ENCODE results near the gene IGSF11.
"Not testable (repeated sequence)": the region's sequence is repeated elsewhere in the genome, so short reads cannot be mapped to it uniquely, and the experiment has no call there.

IGSF11 gene

GRCh38 chr3:118884748-118885206 is 149.9 kb downstream of the IGSF11 start:
- peak in 51 of 56 donors; percentile 6 to 91 (median 62) for DNase-seq

- DNase-seq = peak in 52 of 56 donors; percentile 2 to 89 (median 50)
These were observed 152.2 kb downstream of the IGSF11 start for GRCh38 chr3:118882353-118882947.

GRCh38 chr3:118868051-118868450 is 166.6 kb downstream of the IGSF11 start:
- no peak for DNase-seq

GRCh38 chr3:118863731-118864322 is 170.8 kb downstream of the IGSF11 start:
- DNase-seq = no peak

DNA sequence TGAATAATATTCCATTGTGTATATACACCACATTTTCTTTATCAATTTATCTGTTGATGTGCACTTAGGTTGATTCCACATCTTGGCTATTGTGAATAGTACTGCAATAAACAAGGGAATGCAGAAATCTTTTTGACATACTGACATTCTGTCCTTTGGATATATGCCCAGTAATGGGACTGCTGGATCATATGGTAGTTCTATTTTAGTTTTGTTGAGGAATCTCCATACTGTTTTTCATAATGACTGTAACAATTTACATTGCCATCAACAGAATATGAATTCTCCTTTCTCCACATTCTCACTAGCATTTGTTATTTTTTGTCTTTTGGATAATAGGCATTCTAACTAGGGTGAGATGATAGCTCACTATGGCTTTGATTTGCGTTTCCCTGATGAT is 174.7 kb downstream of the IGSF11 start:
- no peak for DNase-seq

DNA sequence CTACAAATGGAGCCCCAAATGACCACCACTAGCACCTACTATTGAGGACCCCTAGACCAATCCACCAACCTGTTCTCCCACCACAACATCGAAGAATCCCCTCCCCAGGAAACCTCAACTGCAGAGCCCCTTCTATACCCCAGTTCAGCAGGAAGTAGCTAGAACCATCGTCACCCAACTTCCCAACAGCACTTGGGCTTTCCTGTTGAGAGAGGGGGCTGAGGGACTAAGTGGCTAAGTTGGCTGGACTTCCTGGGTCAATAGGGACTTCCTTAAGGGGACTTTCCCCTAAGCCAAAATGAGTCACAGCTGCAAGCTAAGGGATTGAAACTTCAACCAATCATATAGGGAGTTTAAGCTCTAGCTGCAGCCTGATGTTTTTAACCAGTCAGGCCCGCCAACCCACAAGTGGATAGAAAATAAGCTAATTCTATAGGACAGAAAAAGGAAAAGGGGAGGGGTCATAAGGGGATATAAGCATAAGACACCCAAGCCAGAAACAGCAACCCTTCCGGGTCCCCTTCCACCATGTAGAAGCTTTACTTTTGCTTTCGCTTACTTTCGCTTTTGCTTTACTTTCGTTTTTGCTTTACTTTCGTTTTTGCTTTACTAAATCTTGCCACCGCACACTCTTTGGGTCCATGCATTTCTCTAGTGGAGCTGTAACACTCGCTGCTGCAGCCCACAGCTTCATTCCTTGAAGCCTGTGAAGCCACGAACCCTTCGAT is 183.0 kb downstream of the IGSF11 start:
- DNase-seq = not testable (repeated sequence)

GRCh38 chr3:118850687-118851086 is 184.0 kb downstream of the IGSF11 start:
- no peak for DNase-seq

Measured in nucleus accumbens (tissue), 56 donors.